Prostate gland (tissue), 2 donors: ENCODE data around the gene FCRLA.
"Not testable (repeated sequence)": the region's sequence is repeated elsewhere in the genome, so short reads cannot be mapped to it uniquely, and the experiment has no call there.

Experiments used
- CTCF ChIP-seq, 4 experiments: fragments of 200-600 bp in 2 of 4; fragments of 450-650 bp in 2 of 4; sonication (generic) in 2 of 4; IDR thresholded peaks; 1 replicate in 3 of 4; 2 replicates in 1 of 4; pipeline ENCODE4 v1.5.1; 2016 to 2019; ENCODE audit warnings: antibody characterized with exemption in 4 of 4, mild to moderate bottlenecking in 2 of 4, moderate library complexity in 2 of 4
- POLR2A ChIP-seq: fragments of 450-650 bp; IDR thresholded peaks from one replicate; pipeline ENCODE4 v1.6.1; 2016; ENCODE audit warnings: antibody characterized with exemption, mild to moderate bottlenecking

- not testable (repeated sequence) for TF ChIP-seq CTCF (IDR thresholded peaks at IDR 0.05); POLR2A
Observed at GRCh38 chr1:161658524-161658923, 48.5 kb upstream of the FCRLA start.
